Gastroesophageal sphincter (tissue), 4 donors: ENCODE measurements around the gene SLC15A3. TPM values are rescaled to one million over a fixed set of nuclear protein-coding genes. Genes with fewer than 3 reads are reported as not detected.

Experiments
- ATAC-seq: fragments of 150-250 bp; one replicate; pipeline ENCODE4 v1.9.1; 2016; ENCODE audit warnings: mild to moderate bottlenecking, moderate library complexity
- H3K27ac ChIP-seq, 4 donors: fragments of 200-600 bp; sonication (generic) in 3 of 4; 1 replicate in 3 of 4; 2 replicates in 1 of 4; pipeline ENCODE4 v1.5.1; 2016 to 2019
- H3K27me3 ChIP-seq: fragments of 200-600 bp; sonication (generic); one replicate; pipeline ENCODE4 v1.5.1; 2019
- H3K36me3 ChIP-seq, 2 donors: fragments of 200-600 bp; sonication (generic); one replicate each; pipeline ENCODE4 v1.5.1; 2019; ENCODE audit warnings: control low read depth in 1 of 2
- H3K4me1 ChIP-seq, 3 donors: fragments of 200-600 bp; sonication (generic); 1 replicate in 2 of 3; 2 replicates in 1 of 3; pipeline ENCODE4 v1.5.1; 2016 to 2019; ENCODE audit warnings: control low read depth in 2 of 3
- H3K4me3 ChIP-seq, 2 donors: fragments of 200-600 bp; sonication (generic); one replicate each; pipeline ENCODE4 v1.5.1; 2019; ENCODE audit warnings: mild to moderate bottlenecking in 1 of 2, moderate library complexity in 1 of 2
- H3K9me3 ChIP-seq, 3 donors: fragments of 200-600 bp; sonication (generic); one replicate each; pipeline ENCODE4 v1.5.1; 2017 to 2019; ENCODE audit warnings: control low read depth in 2 of 3
- CTCF ChIP-seq, 4 experiments: fragments of 200-600 bp in 2 of 4; fragments of 450-650 bp in 2 of 4; sonication (generic) in 1 of 4; IDR thresholded peaks; one replicate each; pipeline ENCODE4 v1.5.1; 2017 to 2019; ENCODE audit warnings: antibody characterized with exemption in 4 of 4, mild to moderate bottlenecking in 2 of 4, moderate library complexity in 2 of 4
- EP300 ChIP-seq: sonication (generic); formaldehyde crosslinking; IDR thresholded peaks from one replicate; pipeline ENCODE4 v1.6.1; 2017; ENCODE audit warnings: antibody characterized with exemption, mild to moderate bottlenecking
- POLR2A ChIP-seq, 2 donors: fragments of 450-650 bp; IDR thresholded peaks; one replicate each; pipeline ENCODE4 v1.6.1; 2017; ENCODE audit warnings: antibody characterized with exemption in 2 of 2, mild to moderate bottlenecking in 2 of 2, moderate library complexity in 1 of 2
- POLR2AphosphoS5 ChIP-seq: sonication (generic); formaldehyde crosslinking; IDR thresholded peaks from one replicate; pipeline ENCODE4 v1.6.1; 2017; ENCODE audit warnings: antibody characterized with exemption
- WGBS, 2 donors: methylation state at CpG; one replicate each; pipeline ENCODE4 v1.1.5; 2018; ENCODE audit warnings: low coverage in 1 of 2; 5-methylcytosine and 5-hydroxymethylcytosine counted together
- total RNA-seq, 4 donors: library from RNA; depleted of rRNA; stranded (reverse); fragments of >200 nt; gene quantifications; one replicate each; pipeline ENCODE4 v1.1.0, GENCODE V29; 2016

Gene SLC15A3
- total RNA-seq, 4 donors from 2014 or later = 16.7 to 48.4 (median 19.5) TPM

GRCh38 chr11:60946601-60947264 lies 5.2 kb downstream of the SLC15A3 start:
- Histone ChIP-seq H3K36me3 (peaks cover 0 to 48% of the 10 kb centered on the region in 2 donors), H3K4me3 (no peak overlapping the region), H3K4me1 (peaks cover 0 to 44% (median 12%) of the 10 kb centered on the region in 3 donors), H3K27me3 (no peaks in the 10 kb centered on the region), H3K27ac (peak overlapping the region in 1 of 4 donors; percentile 28), H3K9me3 (no peaks in the 10 kb centered on the region)
- TF ChIP-seq CTCF (IDR thresholded peaks at IDR 0.05) = no peak
- no peak for TF ChIP-seq EP300
- no peak for TF ChIP-seq POLR2A (IDR thresholded peaks at IDR 0.05)
- TF ChIP-seq POLR2AphosphoS5 = no peak
- WGBS, 2 donors = 51 to 87% methylated on average over 6 to 7 of the region's 15 CpGs
- ATAC-seq = no peak

- TF ChIP-seq CTCF (IDR thresholded peaks at IDR 0.05) (no peak), POLR2A (IDR thresholded peaks at IDR 0.05) (no peak), POLR2AphosphoS5 (no peak)
- Histone ChIP-seq H3K4me1 (peaks cover 0 to 29% (median 5%) of the 10 kb centered on the region in 3 donors), H3K9me3 (no peaks in the 10 kb centered on the region), H3K4me3 (no peak overlapping the region), H3K36me3 (peaks cover 0 to 62% of the 10 kb centered on the region in 2 donors), H3K27ac (no peak overlapping the region), H3K27me3 (no peaks in the 10 kb centered on the region)
- ATAC-seq = no peak
- WGBS, 2 donors = 92% methylated on average over 5 of the region's 5 CpGs; no CpG with 5 or more reads in 1 of the 2 donors
These were observed 6.7 kb downstream of the SLC15A3 start for GRCh38 chr11:60945295-60945667.

DNA sequence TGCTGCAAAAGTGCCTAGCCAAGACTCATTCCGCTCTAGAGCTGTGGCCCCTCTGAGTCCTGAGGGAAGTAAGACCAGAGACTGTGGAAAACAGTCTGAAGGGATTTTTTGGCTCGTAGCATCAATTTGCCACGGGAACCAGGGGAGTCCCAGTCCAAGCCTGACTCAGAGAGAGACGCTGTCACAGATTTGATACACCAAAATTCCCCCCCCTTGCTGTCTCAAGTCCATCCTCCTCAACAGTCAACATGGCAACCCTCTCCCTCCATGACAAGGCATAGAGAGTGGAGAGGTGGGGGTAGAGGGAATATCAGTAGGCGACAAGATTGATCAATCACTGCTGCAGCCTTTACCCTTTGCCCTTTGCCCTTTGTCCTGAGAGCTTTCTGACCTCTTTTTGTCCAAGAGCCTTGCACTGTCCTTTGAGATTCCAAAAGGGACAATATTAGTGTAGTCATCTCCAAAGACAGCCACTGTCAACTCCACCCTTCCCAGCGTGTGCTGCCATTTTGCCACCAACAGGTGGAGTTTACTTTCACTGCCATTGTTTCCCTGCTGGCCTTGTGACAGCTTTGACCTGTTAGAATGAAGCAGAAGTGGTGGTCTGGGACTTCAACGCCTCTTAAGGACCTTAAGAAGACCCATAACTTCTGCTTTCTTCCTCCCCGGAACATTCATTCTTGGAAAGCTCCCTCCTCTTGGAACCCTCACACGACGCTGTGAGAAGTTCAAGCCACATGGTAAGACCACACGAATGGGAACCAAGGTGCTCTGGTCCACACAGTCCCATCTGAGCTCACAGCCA lies 7.3 kb downstream of the SLC15A3 start:
- H3K27ac ChIP-seq = no peak overlapping the region
- H3K27me3 ChIP-seq = no peaks in the 10 kb centered on the region
- no peak for TF ChIP-seq POLR2A (IDR thresholded peaks at IDR 0.05)
- no peak for TF ChIP-seq EP300
- no peak for TF ChIP-seq CTCF (IDR thresholded peaks at IDR 0.05)
- TF ChIP-seq POLR2AphosphoS5 = no peak
- no peak for ATAC-seq
- H3K9me3 ChIP-seq = no peaks in the 10 kb centered on the region
- H3K36me3 ChIP-seq = peaks cover 0 to 68% of the 10 kb centered on the region in 2 donors
- 81 to 82% methylated on average over 3 to 10 of the region's 11 CpGs for WGBS, 2 donors
- H3K4me1 ChIP-seq = peaks cover 0 to 23% (median 0%) of the 10 kb centered on the region in 3 donors
- H3K4me3 ChIP-seq = no peak overlapping the region

- Histone ChIP-seq H3K27ac (no peak overlapping the region), H3K36me3 (peaks cover 0 to 84% of the 10 kb centered on the region in 2 donors), H3K4me3 (no peak overlapping the region), H3K9me3 (no peaks in the 10 kb centered on the region), H3K4me1 (peaks cover 0 to 7% (median 0%) of the 10 kb centered on the region in 3 donors), H3K27me3 (no peaks in the 10 kb centered on the region)
- ATAC-seq = no peak
- TF ChIP-seq CTCF (IDR thresholded peaks at IDR 0.05) (no peak), POLR2AphosphoS5 (no peak), EP300 (no peak), POLR2A (IDR thresholded peaks at IDR 0.05) (no peak)
- WGBS, 2 donors = 48 to 73% methylated on average over 3 to 6 of the region's 9 CpGs
These were observed 8.9 kb downstream of the SLC15A3 start for GRCh38 chr11:60942970-60943565.
